Measurements from ENCODE around the gene SIRPA.

SIRPA gene

DNA sequence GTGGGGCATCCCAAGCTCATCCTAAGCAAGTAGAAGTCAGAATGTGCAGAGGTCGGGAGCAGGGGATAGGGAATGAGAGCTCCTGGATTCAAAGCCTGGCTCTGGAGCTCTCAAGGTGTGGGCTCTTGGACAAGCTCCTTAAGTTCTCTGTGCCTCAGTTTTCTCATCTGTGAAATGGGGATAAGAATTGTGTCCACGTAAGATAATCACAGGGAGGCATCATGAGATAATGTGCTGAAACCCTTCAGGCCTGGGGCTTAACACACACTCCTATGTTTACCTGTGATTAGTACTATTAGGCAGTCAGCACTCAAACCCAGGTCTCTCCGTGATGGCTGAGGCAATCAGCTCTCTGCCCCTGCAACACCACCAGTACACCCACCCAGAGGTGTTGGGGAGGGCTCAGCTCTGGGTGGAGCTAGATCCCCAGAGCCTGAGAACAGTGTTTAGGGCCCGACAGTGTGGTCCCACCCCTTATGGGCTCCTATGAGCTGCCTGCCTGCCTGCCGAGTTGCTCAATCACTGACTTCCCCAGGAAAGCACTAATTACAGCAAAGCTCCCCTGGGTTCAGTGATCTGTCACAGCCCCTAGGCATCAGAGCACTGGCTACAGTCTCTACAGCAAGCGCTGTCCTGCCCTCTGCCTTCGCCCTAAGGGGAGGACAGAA lies 6.3 kb upstream of the SIRPA start:
- DNase-seq (ENCODE audit: low read depth in 2 of 2), result no peak

DNA sequence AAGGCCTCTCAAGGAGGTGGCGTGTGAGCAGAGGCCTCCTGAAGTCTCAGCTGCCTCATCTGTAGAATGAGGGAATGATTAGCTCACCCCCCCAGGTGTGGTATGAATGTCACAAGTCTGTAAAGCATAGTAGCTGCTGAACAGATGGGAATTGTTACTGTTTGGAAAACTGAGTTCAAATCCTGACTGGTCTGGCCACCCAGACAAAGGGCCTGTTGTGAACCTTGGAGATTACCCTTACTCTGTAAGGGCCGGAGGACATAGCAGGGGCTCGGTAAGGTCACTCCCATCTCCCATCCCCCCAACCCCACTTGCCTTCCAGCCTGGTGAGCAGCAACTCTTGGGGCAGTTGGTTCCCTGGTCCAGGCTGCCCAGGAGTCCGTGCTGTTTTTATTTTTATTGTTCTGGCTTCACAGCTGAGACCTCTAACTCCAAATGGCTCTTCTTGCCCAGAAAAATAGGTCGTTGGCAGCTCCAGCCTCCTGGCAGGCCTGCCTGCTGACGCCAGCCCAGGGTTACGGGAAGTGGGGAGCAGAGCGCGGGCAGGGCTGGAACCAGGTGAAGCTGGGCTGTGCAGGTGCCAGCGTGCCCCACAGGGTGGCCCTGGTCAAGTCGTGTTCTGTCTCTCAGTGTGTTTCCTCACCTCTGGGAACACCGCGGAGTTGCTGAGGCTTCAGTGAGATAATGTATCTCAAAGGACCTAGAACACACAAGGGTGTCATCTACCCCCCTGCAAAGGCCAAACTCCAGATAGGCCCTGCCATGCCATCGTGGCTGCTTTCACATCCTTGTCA lies 4.5 kb upstream of the SIRPA start:
- DNase-seq (ENCODE audit: low read depth in 2 of 2), result no peak

GRCh38 chr20:1891263-1892118 lies 3.7 kb upstream of the SIRPA start:
- no peak for DNase-seq (ENCODE audit: low read depth in 2 of 2)

DNA sequence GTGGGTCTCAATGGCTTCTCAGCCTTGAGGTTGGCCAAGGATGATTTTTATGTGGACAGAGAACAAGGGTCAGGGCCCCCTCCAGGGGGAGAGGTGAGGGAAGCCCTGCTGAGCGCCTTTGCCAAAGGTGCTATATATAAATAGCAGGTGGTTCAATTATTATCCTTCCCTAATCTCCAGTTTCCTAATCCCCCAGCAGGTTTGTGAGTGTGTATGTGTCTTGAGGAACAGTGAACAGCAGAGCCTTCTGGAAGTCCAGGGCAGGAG lies 3.2 kb upstream of the SIRPA start:
- no peak for DNase-seq (ENCODE audit: low read depth in 2 of 2)

DNA sequence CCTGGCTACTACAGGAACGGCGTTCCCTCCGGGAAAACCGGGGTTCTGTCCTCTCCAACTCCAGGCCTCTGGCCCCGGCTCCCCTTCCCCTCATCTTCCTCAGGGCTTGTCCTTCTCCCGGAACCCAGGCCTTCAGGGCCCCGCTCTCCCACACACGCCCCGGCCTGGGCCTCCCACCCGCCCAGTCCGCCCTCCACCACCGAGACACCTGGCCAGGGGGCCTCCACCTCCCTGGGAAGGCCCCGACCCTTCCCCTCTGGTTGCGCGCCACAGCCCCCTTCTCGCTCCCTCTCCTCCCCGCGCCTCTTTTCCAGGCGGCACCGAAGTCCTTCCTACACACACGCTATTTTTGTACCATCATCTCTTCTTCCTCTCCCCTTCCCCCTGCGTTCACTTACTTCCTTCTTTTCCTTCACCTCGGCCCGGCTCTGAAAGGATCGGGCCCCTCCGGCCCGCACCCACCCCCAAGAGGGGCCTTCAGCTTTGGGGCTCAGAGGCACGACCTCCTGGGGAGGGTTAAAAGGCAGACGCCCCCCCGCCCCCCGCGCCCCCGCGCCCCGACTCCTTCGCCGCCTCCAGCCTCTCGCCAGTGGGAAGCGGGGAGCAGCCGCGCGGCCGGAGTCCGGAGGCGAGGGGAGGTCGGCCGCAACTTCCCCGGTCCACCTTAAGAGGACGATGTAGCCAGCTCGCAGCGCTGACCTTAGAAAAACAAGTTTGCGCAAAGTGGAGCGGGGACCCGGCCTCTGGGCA lies 1.3 kb upstream of the SIRPA start:
- no peak for DNase-seq (ENCODE audit: low read depth in 2 of 2)

DNA sequence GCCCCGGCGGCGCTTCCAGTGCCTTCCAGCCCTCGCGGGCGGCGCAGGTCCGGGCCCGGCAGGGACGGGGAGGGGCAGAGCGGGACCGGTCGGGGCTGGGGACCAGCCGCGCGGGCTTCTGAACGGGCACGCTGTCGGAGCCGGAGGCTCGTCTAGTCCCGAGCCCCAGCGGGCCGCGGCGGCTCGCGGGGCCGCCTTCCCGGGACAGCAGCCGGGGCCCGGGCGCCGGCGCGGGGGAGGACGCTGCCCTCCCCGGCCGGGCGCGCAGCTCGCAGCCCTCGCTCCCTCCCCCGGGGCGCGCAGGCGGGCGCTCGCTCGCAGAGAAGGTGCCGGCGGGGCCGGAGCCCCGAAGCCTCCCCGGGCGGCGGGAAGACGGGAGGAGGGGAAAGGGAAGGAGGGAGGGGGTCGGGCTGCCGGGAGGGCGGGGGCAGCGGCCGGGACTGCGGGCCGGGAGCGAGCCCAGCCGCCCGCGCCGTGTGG lies 696 bp upstream of the SIRPA start:
- DNase-seq (ENCODE audit: low read depth in 2 of 2), result no peak

DNA sequence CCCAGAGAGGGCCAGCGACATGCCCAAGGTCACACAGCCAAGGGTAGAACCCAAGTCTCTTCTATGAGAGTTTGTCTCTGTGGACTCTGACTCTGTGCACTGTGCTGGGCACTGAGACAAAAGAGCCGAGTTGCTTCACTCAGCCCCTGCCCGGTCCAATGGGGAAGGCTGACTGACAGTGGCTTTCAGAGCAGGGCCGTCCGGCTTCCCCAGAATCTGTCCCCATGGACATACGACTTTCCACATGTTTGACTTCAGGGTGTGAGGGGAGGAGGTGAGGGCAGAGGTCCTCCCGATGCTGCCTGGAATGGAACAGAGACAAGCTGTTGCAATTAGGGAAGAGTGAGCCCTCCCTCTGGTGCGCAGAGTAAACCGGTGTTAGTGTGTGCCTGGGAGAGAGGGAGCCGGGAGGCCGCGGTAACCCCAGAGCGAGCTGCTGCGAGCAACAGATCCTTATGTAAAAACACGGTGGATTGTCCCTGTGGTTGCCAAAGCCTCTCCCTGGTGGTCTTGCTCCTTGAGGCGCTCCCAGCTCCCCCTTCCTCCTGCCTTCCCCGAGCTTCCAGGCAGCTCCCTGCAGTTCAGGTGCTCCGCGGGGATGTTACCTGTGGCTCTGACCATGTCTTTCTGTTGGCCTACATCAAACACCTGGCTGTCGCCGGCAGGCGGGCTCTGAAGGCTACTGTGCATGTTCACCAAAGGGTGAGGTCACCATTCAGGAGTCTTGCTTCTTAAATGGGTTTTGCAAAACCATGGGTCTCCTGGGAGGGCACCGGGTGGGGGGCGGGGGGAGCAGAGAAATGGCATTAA lies 672 bp downstream of the SIRPA start:
- DNase-seq (ENCODE audit: low read depth in 2 of 2), result no peak

DNA sequence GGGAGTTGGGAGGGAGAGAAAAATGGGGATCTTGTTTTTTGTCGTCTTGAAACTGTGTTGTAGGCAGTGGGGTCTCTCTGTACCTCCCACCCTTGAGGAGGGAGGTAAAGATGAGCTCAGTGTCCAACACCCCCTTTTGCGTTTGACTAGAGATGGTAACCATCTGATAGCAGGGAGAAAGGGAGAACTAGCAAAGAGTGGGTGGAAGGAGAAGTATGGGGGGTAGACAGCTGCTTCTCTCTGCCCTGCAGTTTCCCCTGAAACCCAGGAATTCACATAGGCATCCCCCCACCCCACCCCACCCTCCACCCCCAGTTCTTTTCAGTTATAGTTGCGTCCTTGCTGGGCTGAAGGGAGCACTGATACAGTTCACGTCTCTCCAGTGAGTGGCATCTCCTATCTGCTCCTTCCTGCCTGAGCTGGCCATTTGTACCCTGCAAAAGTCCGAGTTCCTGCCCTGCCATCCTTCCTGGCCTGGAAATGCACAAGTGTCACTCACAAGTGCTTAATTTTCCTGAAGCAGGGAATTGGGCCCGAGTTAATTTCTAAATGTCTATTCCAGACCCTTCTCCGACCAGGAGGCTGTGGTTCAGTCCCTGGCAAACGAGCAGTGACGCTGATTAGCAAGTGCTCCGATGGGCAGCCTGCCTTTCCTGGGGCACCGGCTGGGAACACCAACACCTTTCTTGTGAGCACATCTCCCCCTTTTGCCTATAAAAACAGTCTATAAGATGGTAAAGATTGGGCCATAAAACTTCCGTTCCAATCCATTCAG lies 1.5 kb downstream of the SIRPA start:
- no peak for DNase-seq (ENCODE audit: low read depth in 2 of 2)

DNA sequence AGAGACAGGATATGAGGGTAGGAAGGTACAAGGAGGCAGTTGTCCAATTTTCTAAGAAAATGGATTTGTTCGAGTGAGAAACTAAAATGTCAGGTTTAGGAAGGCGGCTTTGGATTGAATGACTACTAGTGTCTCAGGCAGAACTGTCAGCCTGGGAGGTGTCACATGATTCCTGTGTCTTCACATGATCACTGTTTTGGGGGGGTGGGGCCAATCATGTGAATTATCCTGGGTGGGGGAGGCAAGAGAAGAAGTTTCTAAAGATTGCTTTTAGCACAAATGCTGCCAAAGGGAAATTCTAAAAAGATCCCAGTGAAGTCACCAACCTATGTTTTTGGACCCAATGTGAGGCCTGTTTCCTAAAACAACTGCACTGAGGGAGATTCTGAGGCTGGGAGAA lies 2.3 kb downstream of the SIRPA start:
- DNase-seq (ENCODE audit: low read depth in 2 of 2), result no peak

DNA sequence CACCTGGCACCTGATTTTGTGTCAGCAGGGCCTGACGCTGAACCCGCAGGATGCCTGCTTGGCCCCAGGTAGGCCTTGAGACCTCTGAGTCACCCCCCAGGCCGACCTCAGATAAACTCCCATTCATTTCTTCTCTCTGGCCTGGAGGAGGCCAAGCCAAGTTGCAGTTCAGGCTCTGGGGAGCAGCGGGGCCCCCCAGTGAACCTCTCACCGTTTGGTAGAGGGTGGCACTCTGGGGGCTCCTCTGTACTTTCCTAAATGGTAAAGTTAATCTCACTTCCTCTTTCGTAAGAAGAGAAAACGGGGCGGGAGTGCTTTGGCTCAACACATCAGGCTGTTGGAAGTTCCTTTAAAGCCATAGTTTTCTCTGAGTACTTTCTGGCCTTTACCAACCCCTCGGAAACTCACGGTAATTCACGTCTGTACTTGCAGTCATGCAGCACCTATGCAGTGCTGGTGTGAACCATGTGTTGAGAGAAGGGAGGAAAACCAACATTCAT lies 2.8 kb downstream of the SIRPA start:
- DNase-seq (ENCODE audit: low read depth in 2 of 2), result no peak

GRCh38 chr20:1898482-1899240 lies 3.5 kb downstream of the SIRPA start:
- no peak for DNase-seq (ENCODE audit: low read depth in 2 of 2)

DNA sequence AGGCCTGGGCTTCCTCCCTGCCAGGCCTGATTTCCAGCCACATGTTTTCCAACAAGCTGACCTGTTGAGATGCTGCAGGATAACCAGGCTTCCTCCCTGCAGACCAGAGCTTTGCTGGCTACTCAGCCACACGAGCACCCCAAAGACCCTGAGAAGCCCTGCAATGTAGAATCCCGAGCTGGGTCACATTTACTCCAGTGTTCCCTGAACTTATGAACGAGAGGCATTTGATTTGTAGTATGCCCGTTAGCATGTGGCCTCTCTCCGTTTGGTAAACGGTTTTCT lies 4.0 kb downstream of the SIRPA start:
- DNase-seq (ENCODE audit: low read depth in 2 of 2), result no peak

- DNase-seq (ENCODE audit: low read depth in 2 of 2), result no peak
These were observed 5.2 kb downstream of the SIRPA start for GRCh38 chr20:1900321-1900801.

DNA sequence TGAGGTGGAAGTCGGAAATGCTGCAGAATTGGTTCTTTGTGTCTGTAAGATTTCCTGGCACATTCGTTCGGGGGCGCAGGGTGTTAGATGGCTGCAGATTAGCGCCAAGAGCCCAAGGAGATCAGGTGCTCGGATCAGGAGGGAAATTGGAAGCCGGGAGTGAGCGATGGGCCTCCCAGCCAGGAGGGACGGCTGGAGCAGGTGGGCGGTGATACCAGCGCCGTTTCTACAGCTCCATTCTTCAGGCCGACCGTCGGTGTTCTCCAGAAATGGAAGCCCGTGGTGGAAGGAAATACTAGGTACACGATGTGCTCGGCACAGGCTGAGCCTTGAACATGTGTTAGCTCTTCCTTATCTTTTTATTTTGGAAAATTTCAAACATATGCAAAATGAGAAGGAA lies 6.5 kb downstream of the SIRPA start:
- DNase-seq (ENCODE audit: low read depth in 2 of 2), result no peak

- no peak for DNase-seq (ENCODE audit: low read depth in 2 of 2)
These were observed 7.0 kb downstream of the SIRPA start for GRCh38 chr20:1902188-1902587.

- DNase-seq (ENCODE audit: low read depth in 2 of 2), result no peak
These were observed 8.9 kb downstream of the SIRPA start for GRCh38 chr20:1904135-1904534.

- DNase-seq (ENCODE audit: low read depth in 2 of 2), result no peak
These were observed 9.8 kb downstream of the SIRPA start for GRCh38 chr20:1905009-1905408.

GRCh38 chr20:1905693-1906092 lies 10.5 kb downstream of the SIRPA start:
- no peak for DNase-seq (ENCODE audit: low read depth in 2 of 2)

DNA sequence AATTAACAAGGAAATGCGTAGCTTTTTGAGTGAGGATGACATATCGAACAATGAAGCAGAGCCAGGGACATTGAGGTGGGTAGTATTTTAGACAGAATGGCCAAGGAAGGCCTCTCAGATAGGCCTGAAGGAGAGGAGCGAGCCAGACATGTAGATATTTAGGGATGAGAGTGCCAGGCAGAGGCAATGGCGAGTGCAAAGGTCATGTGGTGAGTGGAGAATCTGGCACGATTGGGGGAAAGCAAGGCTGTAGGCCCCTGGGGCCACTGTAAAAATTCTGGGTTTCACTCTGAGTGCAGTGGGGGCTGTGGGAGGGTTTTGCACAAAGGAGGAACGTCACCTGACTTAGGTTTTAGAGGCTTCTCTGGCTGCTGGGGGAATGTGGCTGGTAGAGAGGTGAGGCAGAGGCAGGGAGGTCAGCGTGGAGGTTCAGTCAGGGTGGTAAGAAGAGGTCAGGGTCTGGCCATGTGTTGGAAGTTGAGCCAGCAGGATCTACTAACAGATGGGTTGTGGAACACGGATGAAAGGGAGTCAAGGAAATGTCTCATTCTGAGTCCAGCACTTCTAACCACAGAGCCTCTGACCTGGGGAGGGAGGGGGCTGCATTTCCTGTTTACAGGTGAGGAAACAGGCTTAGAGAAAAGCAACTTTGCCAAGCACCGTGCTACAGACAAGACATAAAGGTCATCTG lies 11.3 kb downstream of the SIRPA start:
- no peak for DNase-seq (ENCODE audit: low read depth in 2 of 2)
